ENCODE data around the gene CDYL. TPM values are rescaled to one million over a fixed set of nuclear protein-coding genes. Genes with fewer than 3 reads are reported as not detected.

Gene CDYL
- total RNA-seq, 2 donors from 2014 or later = 55.1 to 58.2 TPM

DNA sequence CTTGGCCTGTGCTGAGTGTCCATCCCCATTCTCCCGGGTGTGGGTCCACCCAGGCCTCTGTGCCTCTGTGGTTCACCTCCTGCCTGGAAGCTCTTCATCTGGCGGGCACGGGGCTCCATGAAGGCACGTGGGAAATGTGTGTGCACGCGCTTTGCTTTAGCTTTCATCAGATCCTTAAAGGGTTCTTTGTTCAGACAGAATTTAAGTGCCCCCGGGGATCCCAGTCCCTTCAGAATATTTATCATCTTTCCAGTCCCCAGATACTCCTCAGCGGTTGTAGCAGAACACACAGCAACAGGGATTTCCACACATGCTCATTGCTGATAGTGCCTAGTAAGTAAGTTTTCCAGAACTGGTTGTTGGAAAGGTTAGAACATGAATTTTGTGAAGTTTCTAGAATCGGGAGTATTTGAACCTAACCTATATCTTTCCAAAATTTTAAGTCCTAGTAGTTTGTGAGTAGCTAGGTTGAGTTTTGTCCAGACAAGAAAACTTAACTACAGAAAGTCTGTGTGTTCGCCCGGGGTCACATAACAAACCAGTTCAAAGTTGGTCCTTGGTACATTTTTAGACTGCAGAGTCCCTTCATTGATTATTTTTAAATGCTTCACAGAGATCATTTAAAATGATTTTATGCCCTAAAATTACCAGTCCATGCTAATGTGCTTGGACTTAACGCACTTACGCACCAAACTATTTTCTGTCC, 159.9 kb downstream of the CDYL start:
- Histone ChIP-seq H3K9me3 (ENCODE audit: control insufficient read depth, low read length) (no peaks in the 10 kb centered on the region), H3K36me3 (ENCODE audit: control insufficient read depth, insufficient read depth, low read length) (peaks cover 24% of the 10 kb centered on the region), H3K9ac (ENCODE audit: extremely low read depth, low read length, poor library complexity, severe bottlenecking) (no peak overlapping the region), H3K27me3 (ENCODE audit: control insufficient read depth, insufficient read depth, low read length, poor library complexity, severe bottlenecking) (no peaks in the 10 kb centered on the region), H3K4me3 (ENCODE audit: low read length) (no peak overlapping the region), H3K27ac (ENCODE audit: low read depth, low read length) (peak overlapping the region; percentile 42), H3K4me1 (ENCODE audit: control insufficient read depth, insufficient read depth, low read length) (peaks cover 3% of the 10 kb centered on the region)
- 91 to 94% methylated on average over 8 to 12 of the region's 13 CpGs for WGBS, 2 experiments (ENCODE audit: insufficient coverage in 1 of 2, insufficient read length in 1 of 2)
- TF ChIP-seq, protein P1, sequence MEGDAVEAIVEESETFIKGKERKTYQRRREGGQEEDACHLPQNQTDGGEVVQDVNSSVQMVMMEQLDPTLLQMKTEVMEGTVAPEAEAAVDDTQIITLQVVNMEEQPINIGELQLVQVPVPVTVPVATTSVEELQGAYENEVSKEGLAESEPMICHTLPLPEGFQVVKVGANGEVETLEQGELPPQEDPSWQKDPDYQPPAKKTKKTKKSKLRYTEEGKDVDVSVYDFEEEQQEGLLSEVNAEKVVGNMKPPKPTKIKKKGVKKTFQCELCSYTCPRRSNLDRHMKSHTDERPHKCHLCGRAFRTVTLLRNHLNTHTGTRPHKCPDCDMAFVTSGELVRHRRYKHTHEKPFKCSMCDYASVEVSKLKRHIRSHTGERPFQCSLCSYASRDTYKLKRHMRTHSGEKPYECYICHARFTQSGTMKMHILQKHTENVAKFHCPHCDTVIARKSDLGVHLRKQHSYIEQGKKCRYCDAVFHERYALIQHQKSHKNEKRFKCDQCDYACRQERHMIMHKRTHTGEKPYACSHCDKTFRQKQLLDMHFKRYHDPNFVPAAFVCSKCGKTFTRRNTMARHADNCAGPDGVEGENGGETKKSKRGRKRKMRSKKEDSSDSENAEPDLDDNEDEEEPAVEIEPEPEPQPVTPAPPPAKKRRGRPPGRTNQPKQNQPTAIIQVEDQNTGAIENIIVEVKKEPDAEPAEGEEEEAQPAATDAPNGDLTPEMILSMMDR (conservative IDR thresholded peaks at IDR 0.05) = no peak
- H3K36me3 Mint-ChIP-seq (ENCODE audit: low read depth) = peaks cover 25% of the 10 kb centered on the region
- no peak overlapping the region for H3K27ac Mint-ChIP-seq
- no peaks in the 10 kb centered on the region for H3K9me3 Mint-ChIP-seq
- no peaks in the 10 kb centered on the region for H3K27me3 Mint-ChIP-seq (ENCODE audit: insufficient read depth)
- DNase-seq = no peak
- no peak overlapping the region for H3K4me3 Mint-ChIP-seq
- peaks cover 19% of the 10 kb centered on the region for H3K4me1 Mint-ChIP-seq

DNA sequence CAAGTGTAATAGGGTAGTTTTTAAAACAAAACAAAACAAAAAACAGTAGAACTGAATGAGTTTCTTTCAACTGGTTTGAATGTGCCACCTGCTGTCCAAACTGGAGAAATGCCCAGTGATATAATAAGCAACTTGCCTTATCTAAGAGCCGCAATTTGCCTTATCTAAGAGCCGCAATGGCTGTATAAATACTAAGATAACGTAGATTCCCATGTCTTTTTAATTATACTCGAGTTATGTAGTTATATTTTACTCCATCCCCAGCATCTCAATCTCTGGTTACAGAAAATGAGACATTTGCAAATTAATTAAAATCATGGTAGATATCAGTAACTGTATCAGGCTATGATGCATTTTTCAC, 160.5 kb downstream of the CDYL start:
- no peak for DNase-seq
- Mint-ChIP-seq H3K9me3 (no peaks in the 10 kb centered on the region), H3K27ac (no peak overlapping the region), H3K27me3 (ENCODE audit: insufficient read depth) (no peaks in the 10 kb centered on the region), H3K4me3 (no peak overlapping the region), H3K4me1 (peaks cover 14% of the 10 kb centered on the region), H3K36me3 (ENCODE audit: low read depth) (peaks cover 25% of the 10 kb centered on the region)
- TF ChIP-seq, protein P1 (conservative IDR thresholded peaks at IDR 0.05) = peak; percentile 80
- H3K27ac ChIP-seq (ENCODE audit: low read depth, low read length) = no peak overlapping the region
- no peak overlapping the region for H3K4me3 ChIP-seq (ENCODE audit: low read length)
- H3K36me3 ChIP-seq (ENCODE audit: control insufficient read depth, insufficient read depth, low read length) = peaks cover 24% of the 10 kb centered on the region
- H3K9me3 ChIP-seq (ENCODE audit: control insufficient read depth, low read length) = no peaks in the 10 kb centered on the region
- no peaks in the 10 kb centered on the region for H3K4me1 ChIP-seq (ENCODE audit: control insufficient read depth, insufficient read depth, low read length)
- no peak overlapping the region for H3K9ac ChIP-seq (ENCODE audit: extremely low read depth, low read length, poor library complexity, severe bottlenecking)
- no peaks in the 10 kb centered on the region for H3K27me3 ChIP-seq (ENCODE audit: control insufficient read depth, insufficient read depth, low read length, poor library complexity, severe bottlenecking)
- 92 to 93% methylated on average over 2 to 4 of the region's 4 CpGs for WGBS, 2 experiments (ENCODE audit: insufficient coverage in 1 of 2, insufficient read length in 1 of 2)

DNA sequence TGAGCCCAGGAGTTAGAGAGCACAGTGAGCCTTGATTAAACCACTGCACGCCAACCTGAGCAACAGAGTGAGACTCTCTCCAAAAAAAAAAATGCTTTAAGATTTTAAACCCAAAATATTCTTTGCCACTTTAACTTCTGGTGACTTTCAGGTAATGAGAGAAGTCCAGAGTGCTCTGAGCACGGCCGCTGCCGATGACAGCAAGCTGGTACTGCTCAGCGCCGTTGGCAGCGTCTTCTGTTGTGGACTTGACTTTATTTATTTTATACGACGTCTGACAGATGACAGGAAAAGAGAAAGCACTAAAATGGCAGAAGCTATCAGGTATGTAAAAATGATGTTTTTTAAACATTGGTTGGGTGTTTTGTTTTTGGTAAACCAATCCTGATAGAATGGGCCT, 161.2 kb downstream of the CDYL start:
- no peak for DNase-seq
- Histone ChIP-seq H3K9ac (ENCODE audit: extremely low read depth, low read length, poor library complexity, severe bottlenecking) (no peak overlapping the region), H3K27ac (ENCODE audit: low read depth, low read length) (no peak overlapping the region), H3K4me3 (ENCODE audit: low read length) (no peak overlapping the region), H3K27me3 (ENCODE audit: control insufficient read depth, insufficient read depth, low read length, poor library complexity, severe bottlenecking) (no peaks in the 10 kb centered on the region), H3K4me1 (ENCODE audit: control insufficient read depth, insufficient read depth, low read length) (no peaks in the 10 kb centered on the region), H3K36me3 (ENCODE audit: control insufficient read depth, insufficient read depth, low read length) (peaks cover 26% of the 10 kb centered on the region), H3K9me3 (ENCODE audit: control insufficient read depth, low read length) (no peaks in the 10 kb centered on the region)
- TF ChIP-seq, protein P1 (conservative IDR thresholded peaks at IDR 0.05) = no peak
- Mint-ChIP-seq H3K36me3 (ENCODE audit: low read depth) (peaks cover 25% of the 10 kb centered on the region), H3K27me3 (ENCODE audit: insufficient read depth) (no peaks in the 10 kb centered on the region), H3K4me3 (no peak overlapping the region), H3K9me3 (no peaks in the 10 kb centered on the region), H3K27ac (no peak overlapping the region), H3K4me1 (peaks cover 10% of the 10 kb centered on the region)
- 95 to 100% methylated on average over 4 to 9 of the region's 9 CpGs for WGBS, 2 experiments (ENCODE audit: insufficient coverage in 1 of 2, insufficient read length in 1 of 2)

Data from endodermal cell (in vitro differentiated cells).